HepG2 (cell line): ENCODE results near the gene CTDSP2. TPM values are rescaled to one million over a fixed set of nuclear protein-coding genes. Genes with fewer than 3 reads are reported as not detected.

Experiments
- ATAD3A ChIP-seq: sonication (generic); formaldehyde crosslinking; IDR thresholded peaks from 2 replicates; pipeline ENCODE4 v1.4.0; 2020; ENCODE audit warnings: missing genetic modification reagents
- ATF7 ChIP-seq, 2 experiments: fragments of 450-650 bp in 1 of 2; sonication (generic) in 1 of 2; formaldehyde crosslinking in 1 of 2; IDR thresholded peaks; 2 replicates each; pipeline versions ENCODE4 v1.4.0 to v1.6.1; 2016 to 2020; ENCODE audit warnings: antibody characterized with exemption in 1 of 2, mild to moderate bottlenecking in 1 of 2, missing genetic modification reagents in 1 of 2
- CCDC6 ChIP-seq: sonication (generic); formaldehyde crosslinking; IDR thresholded peaks from 2 replicates; pipeline ENCODE4 v1.8.1; 2022; ENCODE audit warnings: mild to moderate bottlenecking, missing genetic modification reagents, moderate library complexity
- HNRNPK ChIP-seq: fragments of 200-400 bp; formaldehyde crosslinking; IDR thresholded peaks from 2 replicates; pipeline ENCODE4 v1.6.1; 2018; ENCODE audit warnings: low read length, low read depth, moderate library complexity, mild to moderate bottlenecking; ENCODE audit not compliant: poor library complexity, severe bottlenecking
- LRRFIP1 ChIP-seq: sonication (generic); formaldehyde crosslinking; conservative IDR thresholded peaks from 2 replicates; pipeline ENCODE4 v1.4.0; 2020; ENCODE audit warnings: missing genetic modification reagents
- MNT ChIP-seq: fragments of 450-650 bp; IDR thresholded peaks from 2 replicates; pipeline ENCODE4 v1.6.1; 2016
- NAIF1 ChIP-seq: sonication (generic); formaldehyde crosslinking; IDR thresholded peaks from 2 replicates; pipeline ENCODE4 v1.5.0; 2020; ENCODE audit warnings: mild to moderate bottlenecking, missing genetic modification reagents, borderline replicate concordance
- POLR2AphosphoS2 ChIP-seq: IDR thresholded peaks from 2 replicates; pipeline ENCODE4 v1.6.1; 2011; ENCODE audit warnings: low read depth, low read length, improper control_type of control experiment
- ZNF670 ChIP-seq: sonication (generic); formaldehyde crosslinking; IDR thresholded peaks from 2 replicates; pipeline ENCODE4 v1.8.0; 2022; ENCODE audit warnings: mild to moderate bottlenecking, missing genetic modification reagents, borderline replicate concordance
- polyA plus RNA-seq, 8 experiments: library from polyadenylated mRNA; depleted of rRNA in 3 of 8; stranded (reverse) in 7 of 8; unstranded in 1 of 8; fragments of >200 nt; fragmentation: Illumina TruSeq in 4 of 8; extraction: Trizol in 4 of 8; gene quantifications; 2 replicates each; pipeline versions ENCODE4 v1.2.1 to v1.2.3, GENCODE V29; 2011 to 2016; ENCODE audit warnings: low read depth in 4 of 8, missing spikeins in 1 of 8, mixed read lengths in 1 of 8; ENCODE audit not compliant: insufficient read depth in 1 of 8
- total RNA-seq, 5 experiments: library from RNA; depleted of rRNA; stranded (reverse); fragments of >200 nt; fragmentation: Illumina TruSeq; extraction: Trizol; gene quantifications; 2 replicates each; pipeline ENCODE4 v1.2.3, GENCODE V29; 2016; ENCODE audit warnings: low read depth in 1 of 5
- TF ChIP-seq, protein P1 (sequence below): sonication (generic); formaldehyde crosslinking; conservative IDR thresholded peaks from 2 replicates; pipeline ENCODE4 v1.4.0; 2020; ENCODE audit warnings: missing genetic modification reagents

The CTDSP2 gene
- total and polyA plus RNA-seq, 2 of the 13 experiments (the other 11 are each of a cell fraction or from before 2014, with no cell fraction given) = 38.1 to 82.5 TPM

GRCh38 chr12:57826400-57826799 lies 20.1 kb downstream of the CTDSP2 start (continued):
- no peak for TF ChIP-seq LRRFIP1 (CRISPR knock-in tag)
- no peak for TF ChIP-seq MNT
- no peak for TF ChIP-seq POLR2AphosphoS2
- TF ChIP-seq NAIF1 = no peak
- TF ChIP-seq, protein P1, sequence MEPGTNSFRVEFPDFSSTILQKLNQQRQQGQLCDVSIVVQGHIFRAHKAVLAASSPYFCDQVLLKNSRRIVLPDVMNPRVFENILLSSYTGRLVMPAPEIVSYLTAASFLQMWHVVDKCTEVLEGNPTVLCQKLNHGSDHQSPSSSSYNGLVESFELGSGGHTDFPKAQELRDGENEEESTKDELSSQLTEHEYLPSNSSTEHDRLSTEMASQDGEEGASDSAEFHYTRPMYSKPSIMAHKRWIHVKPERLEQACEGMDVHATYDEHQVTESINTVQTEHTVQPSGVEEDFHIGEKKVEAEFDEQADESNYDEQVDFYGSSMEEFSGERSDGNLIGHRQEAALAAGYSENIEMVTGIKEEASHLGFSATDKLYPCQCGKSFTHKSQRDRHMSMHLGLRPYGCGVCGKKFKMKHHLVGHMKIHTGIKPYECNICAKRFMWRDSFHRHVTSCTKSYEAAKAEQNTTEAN = no peak
- TF ChIP-seq ATAD3A = no peak
- no peak for TF ChIP-seq HNRNPK
- no peak for TF ChIP-seq CCDC6 (CRISPR knock-in tag)
- no peak for TF ChIP-seq ATF7 (IDR thresholded peaks at IDR 0.05)
- no peak for TF ChIP-seq ATF7 (CRISPR knock-in tag; IDR thresholded peaks at IDR 0.05)
- no peak for TF ChIP-seq ZNF670 (CRISPR knock-in tag)
- TF ChIP-seq, all 625 proteins: peak for 0
